Measurements from ENCODE around the gene ANO2. TPM values are rescaled to one million over a fixed set of nuclear protein-coding genes. Genes with fewer than 3 reads are reported as not detected.

Gene ANO2
- total RNA-seq, 1 experiment from 2014 or later = 0.68 TPM

- H3K36me3 Mint-ChIP-seq (ENCODE audit: insufficient read depth, unreplicated experiment) = no peaks in the 10 kb centered on the region
- Histone ChIP-seq H3K4me3 (ENCODE audit: low read depth, low read length) (no peak overlapping the region), H3K4me1 (peaks cover 18% of the 10 kb centered on the region), H3K36me3 (ENCODE audit: control insufficient read depth, insufficient read depth, low read length) (no peaks in the 10 kb centered on the region), H3K27me3 (replicated peaks; ENCODE audit: control insufficient read depth, insufficient read depth, low read length) (no peaks in the 10 kb centered on the region), H3K9me3 (no peaks in the 10 kb centered on the region)
- H3K4me3 Mint-ChIP-seq (ENCODE audit: unreplicated experiment) = no peak overlapping the region
- peaks cover 28% of the 10 kb centered on the region for H3K4me1 Mint-ChIP-seq (ENCODE audit: low read depth, unreplicated experiment)
- H3K27me3 Mint-ChIP-seq (ENCODE audit: insufficient read depth, unreplicated experiment) = no peaks in the 10 kb centered on the region
- DNase-seq = peak in 1 of 2 experiments; percentile 14
- H3K9me3 Mint-ChIP-seq (ENCODE audit: unreplicated experiment) = no peaks in the 10 kb centered on the region
- no TSS peak for BruUV-seq (replicated peaks)
- CTCF ChIA-PET = no interaction called here
- POLR2A ChIA-PET = no interaction called here
- intact Hi-C loops (cut with micrococcal nuclease; ENCODE audit: unreplicated experiment) = no loop called here
- H3K27ac Mint-ChIP-seq (ENCODE audit: unreplicated experiment) = no peak overlapping the region
- no peak for TF ChIP-seq CTCF (IDR thresholded peaks at IDR 0.05; ENCODE audit: insufficient read depth in 1 of 2, low read depth in 1 of 2, low read length in 1 of 2, severe bottlenecking in 1 of 2, unreplicated experiment in 1 of 2)
Observed at GRCh38 chr12:5513406-5513805, 431.7 kb downstream of the ANO2 start.

Other genes starting within 250 kb of the ANO2 start
- 0.30 and 0.41 TPM in 2 replicates for gene VWF, start 179.4 kb upstream of the ANO2 start, total RNA-seq (2022)